GM12878 (cell line): ENCODE results near the gene HSD17B4. TPM values are rescaled to one million over a fixed set of nuclear protein-coding genes. Genes with fewer than 3 reads are reported as not detected.

Source experiments
- ATAC-seq: fragments of 200-7000 bp; cut with Tn5 transposase; 3 replicates; pipeline ENCODE4 v1.9.1; 2020; ENCODE audit warnings: mild to moderate bottlenecking, moderate library complexity
- BruUV-seq: library from RNA; stranded (reverse); fragments of 400-500 nt; replicated peaks from 2 replicates; lab custom pipeline; 2021; lab: Mats Ljungman, UMichigan
- CTCF ChIA-PET: fragments of 300-600 bp; sonication (Branson Sonifier 250); formaldehyde crosslinking; extraction: SDS; loops from one replicate; lab custom pipeline; 2021; ENCODE audit warnings: inconsistent platforms; lab: Yijun Ruan, JAX
- POLR2A ChIA-PET: fragments of 350-600 bp; formaldehyde crosslinking; extraction: SDS; loops from one replicate; lab custom pipeline; 2021; ENCODE audit warnings: inconsistent platforms; lab: Charles Lee
- RAD21 ChIA-PET: fragments of 300-600 bp; sonication (Branson Sonifier 250); formaldehyde crosslinking; loops from one replicate; lab custom pipeline; 2023; ENCODE audit warnings: antibody characterized with exemption; ENCODE audit not compliant: unreplicated experiment; lab: Charles Lee
- SMC1A ChIA-PET: fragments of 300-600 bp; sonication (Branson Sonifier 250); formaldehyde crosslinking; loops from one replicate; lab custom pipeline; 2023; ENCODE audit not compliant: unreplicated experiment, uncharacterized antibody; lab: Charles Lee
- DNase-seq: peaks from one replicate; pipeline ENCODE4 v3.0.0-alpha.2; 2011; ENCODE audit warnings: low read depth, low spot score
- FAIRE-seq: peaks from 3 replicates; lab custom pipeline; 2011; peaks lifted over from hg19 to GRCh38; lab: Jason Lieb, UNC
- H2AFZ ChIP-seq: 2 replicates; pipeline ENCODE4 v1.6.0; 2011; ENCODE audit warnings: low read depth, low read length, control low read depth; ENCODE audit not compliant: control insufficient read depth
- H3K27ac ChIP-seq: 2 replicates; pipeline ENCODE4 v1.5.1; 2011; ENCODE audit warnings: control low read depth; ENCODE audit not compliant: control insufficient read depth, insufficient read depth
- H3K27me3 ChIP-seq, 2 experiments: replicated peaks in 1 of 2; 2 replicates each; pipeline versions ENCODE4 v1.6.0 to v1.6.1; 2011; ENCODE audit warnings: low read length in 1 of 2; ENCODE audit not compliant: control insufficient read depth in 2 of 2, insufficient read depth in 2 of 2
- H3K36me3 ChIP-seq, 2 experiments: 2 replicates each; pipeline ENCODE4 v1.5.1; 2011; ENCODE audit warnings: low read length in 1 of 2; ENCODE audit not compliant: control insufficient read depth in 2 of 2, insufficient read depth in 2 of 2
- H3K4me1 ChIP-seq: 2 replicates; pipeline ENCODE4 v1.6.1; 2011; ENCODE audit warnings: mild to moderate bottlenecking, low read length, moderate library complexity, mixed read lengths; ENCODE audit not compliant: control insufficient read depth, insufficient read depth
- H3K4me2 ChIP-seq: 2 replicates; pipeline ENCODE4 v1.6.0; 2011; ENCODE audit warnings: control low read depth; ENCODE audit not compliant: control insufficient read depth, insufficient read depth
- H3K4me3 ChIP-seq: fragments of 200-600 bp; sonication (generic); 2 replicates; pipeline ENCODE4 v1.5.1; 2016
- H3K79me2 ChIP-seq: 2 replicates; pipeline ENCODE4 v1.6.0; 2011; ENCODE audit warnings: low read length; ENCODE audit not compliant: control insufficient read depth, insufficient read depth
- H3K9ac ChIP-seq: 2 replicates; pipeline ENCODE4 v1.8.0; 2011; ENCODE audit warnings: low read length, control low read depth, mixed read lengths; ENCODE audit not compliant: control insufficient read depth, insufficient read depth
- H3K9me3 ChIP-seq: replicated peaks from 3 replicates; pipeline ENCODE4 v1.5.1; 2011; ENCODE audit warnings: mild to moderate bottlenecking, low read length; ENCODE audit not compliant: control insufficient read depth, insufficient read depth
- H4K20me1 ChIP-seq: 2 replicates; pipeline ENCODE4 v1.6.0; 2011; ENCODE audit not compliant: control insufficient read depth, insufficient read depth
- BMI1 ChIP-seq: fragments of 450-650 bp; IDR thresholded peaks from 2 replicates; pipeline ENCODE4 v1.6.1; 2016; ENCODE audit warnings: mild to moderate bottlenecking, moderate library complexity, borderline replicate concordance
- CEBPB ChIP-seq, 2 experiments: fragments of 150-350 bp in 1 of 2; IDR thresholded peaks; 2 replicates each; pipeline ENCODE4 v1.6.1; 2012 to 2014; ENCODE audit warnings: low read depth in 2 of 2, low read length in 2 of 2, borderline replicate concordance in 1 of 2, inconsistent platforms in 1 of 2
- CREM ChIP-seq: IDR thresholded peaks from 2 replicates; pipeline ENCODE4 v1.6.1; 2014; ENCODE audit warnings: antibody characterized with exemption, low read depth
- EZH2 ChIP-seq: IDR thresholded peaks from 2 replicates; pipeline ENCODE4 v1.6.1; 2012; ENCODE audit warnings: low read depth, mild to moderate bottlenecking, control low read depth, inconsistent platforms, low read length, borderline replicate concordance; ENCODE audit not compliant: control insufficient read depth
- HCFC1 ChIP-seq: fragments of 150-350 bp; IDR thresholded peaks from 2 replicates; pipeline ENCODE4 v1.6.1; 2014; ENCODE audit warnings: low read length
- KAT2A ChIP-seq: conservative IDR thresholded peaks from 2 replicates; pipeline ENCODE4 v1.6.1; 2011; ENCODE audit warnings: low read depth, low read length; ENCODE audit not compliant: control insufficient read depth
- RCOR1 ChIP-seq: conservative IDR thresholded peaks from 2 replicates; pipeline ENCODE4 v1.6.1; 2012; ENCODE audit warnings: low read depth, low read length, improper control_type of control experiment
- WGBS: methylation state at CpG from one replicate; pipeline ENCODE4 v1.1.6; 2016; ENCODE audit warnings: low lambda C conversion rate; ENCODE audit not compliant: insufficient replicate concordance, insufficient coverage; ENCODE audit errors: missing lambda C conversion rate; 5-methylcytosine and 5-hydroxymethylcytosine counted together
- in situ Hi-C: fragments of 300-500 bp; cut with MboI; formaldehyde crosslinking; loops from 9 replicates; pipeline ENCODE4 v1.14.3; 2018; ENCODE audit warnings: mixed read lengths
- intact Hi-C: fragments of 100-400 bp; cut with micrococcal nuclease; formaldehyde crosslinking; loops from one replicate; pipeline ENCODE4 v1.14.2; 2022; ENCODE audit not compliant: unreplicated experiment
- polyA plus RNA-seq, 11 experiments: library from polyadenylated mRNA; depleted of rRNA in 4 of 11; unstranded in 6 of 11; stranded (reverse) in 5 of 11; fragments of >200 nt; fragmentation: Nextera tagmentation in 4 of 11; fragmentation: Illumina TruSeq in 1 of 11; extraction: Ambion mirVana in 4 of 11; extraction: Trizol in 1 of 11; gene quantifications; 1 replicate in 1 of 11; 2 replicates in 10 of 11; pipeline versions ENCODE4 v1.2.1 to v1.2.3, GENCODE V29; 2011 to 2016; ENCODE audit warnings: inconsistent platforms in 2 of 11, missing spikeins in 2 of 11, low read depth in 1 of 11
- total RNA-seq, 4 experiments: library from RNA; depleted of rRNA in 3 of 4; stranded (reverse); fragments of >200 nt in 3 of 4; fragmentation: Illumina TruSeq in 1 of 4; extraction: Trizol in 1 of 4; gene quantifications; 2 replicates each; pipeline versions ENCODE4 v1.2.1 to v1.2.3, GENCODE V29; 2013 to 2021
- TF ChIP-seq, protein P1 (sequence below): IDR thresholded peaks from 2 replicates; pipeline ENCODE4 v1.6.1; 2012; ENCODE audit warnings: low read depth, low read length, improper control_type of control experiment
- TF ChIP-seq, protein P2 (sequence below): fragments of 450-650 bp; IDR thresholded peaks from 2 replicates; pipeline ENCODE4 v1.6.1; 2016; ENCODE audit warnings: mild to moderate bottlenecking
- TF ChIP-seq, protein P3 (sequence below): IDR thresholded peaks from 2 replicates; pipeline ENCODE4 v1.6.1; 2012; ENCODE audit warnings: low read depth, low read length, improper control_type of control experiment

HSD17B4 gene
- total and polyA plus RNA-seq, 10 of the 15 experiments (the other 5 are each of a cell fraction or from before 2014, with no cell fraction given), result 38.6 to 125 (median 93.0) TPM

DNA sequence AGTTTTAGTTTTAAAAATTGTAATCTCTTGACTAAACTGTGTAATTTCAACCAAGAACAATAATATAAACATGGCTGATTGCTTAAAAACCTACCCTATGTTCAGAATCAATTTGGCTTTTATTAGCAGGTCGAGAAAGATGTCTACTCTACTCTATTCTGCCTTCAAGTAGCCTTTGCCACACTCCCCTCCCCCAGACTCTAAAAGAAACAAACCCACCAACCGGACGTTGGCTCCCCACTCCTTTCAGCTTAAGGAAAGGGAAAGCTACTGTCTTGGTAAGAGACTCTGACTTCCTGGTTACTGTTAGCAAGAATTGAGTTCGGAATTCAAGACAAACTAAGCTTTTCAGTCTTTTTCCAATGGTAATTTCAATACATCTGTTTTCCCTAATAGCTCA lies 49.7 kb upstream of the HSD17B4 start:
- H3K36me3 ChIP-seq, result no peaks in the 10 kb centered on the region
- ChIA-PET SMC1A (interaction anchor here (0.7 to 26.7 kb wide), 8 partner anchors 8 to 87 kb away, joined by 3 to 583 read pairs (median 6); no protein-coding TSS in a partner anchor), CTCF (interaction anchor here (1.1 to 6.3 kb wide), 4 partner anchors 9 to 87 kb away, joined by 3 to 80 read pairs (median 6); no protein-coding TSS in a partner anchor), POLR2A (interaction anchor here (0.9 kb wide), 1 partner anchor 9 kb away, joined by 3 read pairs; no protein-coding TSS in a partner anchor), RAD21 (interaction anchor here (1.2 to 5.1 kb wide), 4 partner anchors 9 to 66 kb away, joined by 3 to 22 read pairs (median 8); no protein-coding TSS in a partner anchor)
- peaks cover 5% of the 10 kb centered on the region for H3K79me2 ChIP-seq
- H4K20me1 ChIP-seq, result no peaks in the 10 kb centered on the region
- H3K9me3 ChIP-seq, result no peaks in the 10 kb centered on the region
- H3K27me3 ChIP-seq, result no peaks in the 10 kb centered on the region
- FAIRE-seq (no peak), ATAC-seq (no peak), DNase-seq (no peak)
- no peak overlapping the region for H3K9ac ChIP-seq
- H3K27ac ChIP-seq, result no peak overlapping the region
- no peak for TF ChIP-seq EZH2
- TF ChIP-seq KAT2A, result no peak
- TF ChIP-seq, protein P1, sequence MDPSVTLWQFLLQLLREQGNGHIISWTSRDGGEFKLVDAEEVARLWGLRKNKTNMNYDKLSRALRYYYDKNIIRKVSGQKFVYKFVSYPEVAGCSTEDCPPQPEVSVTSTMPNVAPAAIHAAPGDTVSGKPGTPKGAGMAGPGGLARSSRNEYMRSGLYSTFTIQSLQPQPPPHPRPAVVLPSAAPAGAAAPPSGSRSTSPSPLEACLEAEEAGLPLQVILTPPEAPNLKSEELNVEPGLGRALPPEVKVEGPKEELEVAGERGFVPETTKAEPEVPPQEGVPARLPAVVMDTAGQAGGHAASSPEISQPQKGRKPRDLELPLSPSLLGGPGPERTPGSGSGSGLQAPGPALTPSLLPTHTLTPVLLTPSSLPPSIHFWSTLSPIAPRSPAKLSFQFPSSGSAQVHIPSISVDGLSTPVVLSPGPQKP, result no peak
- TF ChIP-seq BMI1, result no peak
- no peak for TF ChIP-seq CEBPB (IDR thresholded peaks at IDR 0.05; ENCODE audit: borderline replicate concordance in 1 of 2, low read depth in 2 of 2, low read length in 2 of 2)
- TF ChIP-seq CREM, result no peak
- no peak for TF ChIP-seq RCOR1
- TF ChIP-seq HCFC1, result no peak
- TF ChIP-seq, protein P2, sequence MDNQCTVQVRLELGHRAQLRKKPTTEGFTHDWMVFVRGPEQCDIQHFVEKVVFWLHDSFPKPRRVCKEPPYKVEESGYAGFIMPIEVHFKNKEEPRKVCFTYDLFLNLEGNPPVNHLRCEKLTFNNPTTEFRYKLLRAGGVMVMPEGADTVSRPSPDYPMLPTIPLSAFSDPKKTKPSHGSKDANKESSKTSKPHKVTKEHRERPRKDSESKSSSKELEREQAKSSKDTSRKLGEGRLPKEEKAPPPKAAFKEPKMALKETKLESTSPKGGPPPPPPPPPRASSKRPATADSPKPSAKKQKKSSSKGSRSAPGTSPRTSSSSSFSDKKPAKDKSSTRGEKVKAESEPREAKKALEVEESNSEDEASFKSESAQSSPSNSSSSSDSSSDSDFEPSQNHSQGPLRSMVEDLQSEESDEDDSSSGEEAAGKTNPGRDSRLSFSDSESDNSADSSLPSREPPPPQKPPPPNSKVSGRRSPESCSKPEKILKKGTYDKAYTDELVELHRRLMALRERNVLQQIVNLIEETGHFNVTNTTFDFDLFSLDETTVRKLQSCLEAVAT, result no peak
- TF ChIP-seq, protein P3, sequence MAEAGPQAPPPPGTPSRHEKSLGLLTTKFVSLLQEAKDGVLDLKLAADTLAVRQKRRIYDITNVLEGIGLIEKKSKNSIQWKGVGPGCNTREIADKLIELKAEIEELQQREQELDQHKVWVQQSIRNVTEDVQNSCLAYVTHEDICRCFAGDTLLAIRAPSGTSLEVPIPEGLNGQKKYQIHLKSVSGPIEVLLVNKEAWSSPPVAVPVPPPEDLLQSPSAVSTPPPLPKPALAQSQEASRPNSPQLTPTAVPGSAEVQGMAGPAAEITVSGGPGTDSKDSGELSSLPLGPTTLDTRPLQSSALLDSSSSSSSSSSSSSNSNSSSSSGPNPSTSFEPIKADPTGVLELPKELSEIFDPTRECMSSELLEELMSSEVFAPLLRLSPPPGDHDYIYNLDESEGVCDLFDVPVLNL, result no peak
- no TSS peak for BruUV-seq
- no peak overlapping the region for H3K4me3 ChIP-seq
- no peak overlapping the region for H2AFZ ChIP-seq
- in situ Hi-C loops, result no loop called here
- peaks cover 32% of the 10 kb centered on the region for H3K4me1 ChIP-seq
- WGBS, result 94% methylated on average over 4 of the region's 4 CpGs
- intact Hi-C loops, result no loop called here
- no peak overlapping the region for H3K4me2 ChIP-seq
